Measurements from ENCODE around the gene NR2E1.

NR2E1 gene

GRCh38 chr6:108171291-108171917 lies 5.6 kb downstream of the NR2E1 start:
- no peak for DNase-seq (ENCODE audit: low spot score)

- DNase-seq (ENCODE audit: low spot score): no peak
Observed at GRCh38 chr6:108171918-108172516, 6.2 kb downstream of the NR2E1 start.

GRCh38 chr6:108174371-108175175 lies 8.8 kb downstream of the NR2E1 start:
- DNase-seq (ENCODE audit: low spot score): no peak

- DNase-seq (ENCODE audit: low spot score): no peak
Observed at GRCh38 chr6:108175176-108175591, 9.4 kb downstream of the NR2E1 start.

GRCh38 chr6:108175592-108176279 lies 9.9 kb downstream of the NR2E1 start:
- no peak for DNase-seq (ENCODE audit: low spot score)

- DNase-seq (ENCODE audit: low spot score): no peak
Observed at GRCh38 chr6:108176281-108177089, 10.7 kb downstream of the NR2E1 start.

- DNase-seq (ENCODE audit: low spot score): no peak
Observed at GRCh38 chr6:108179741-108180140, 13.9 kb downstream of the NR2E1 start.

GRCh38 chr6:108180266-108180665 lies 14.4 kb downstream of the NR2E1 start:
- DNase-seq (ENCODE audit: low spot score): no peak

GRCh38 chr6:108180776-108181175 lies 15.0 kb downstream of the NR2E1 start:
- no peak for DNase-seq (ENCODE audit: low spot score)

GRCh38 chr6:108186226-108186625 lies 20.4 kb downstream of the NR2E1 start:
- no peak for DNase-seq (ENCODE audit: low spot score)

- DNase-seq (ENCODE audit: low spot score): no peak
Observed at GRCh38 chr6:108187519-108187918, 21.7 kb downstream of the NR2E1 start.

- no peak for DNase-seq (ENCODE audit: low spot score)
Observed at GRCh38 chr6:108193131-108193530, 27.3 kb downstream of the NR2E1 start.

GRCh38 chr6:108193835-108194234 lies 28.0 kb downstream of the NR2E1 start:
- DNase-seq (ENCODE audit: low spot score): no peak

GRCh38 chr6:108194503-108194902 lies 28.7 kb downstream of the NR2E1 start:
- DNase-seq (ENCODE audit: low spot score): no peak

GRCh38 chr6:108195209-108195608 lies 29.4 kb downstream of the NR2E1 start:
- DNase-seq (ENCODE audit: low spot score): no peak

- no peak for DNase-seq (ENCODE audit: low spot score)
Observed at GRCh38 chr6:108198761-108199498, 33.1 kb downstream of the NR2E1 start.

GRCh38 chr6:108200186-108200585 lies 34.4 kb downstream of the NR2E1 start:
- DNase-seq (ENCODE audit: low spot score): no peak

GRCh38 chr6:108200631-108201030 lies 34.8 kb downstream of the NR2E1 start:
- DNase-seq (ENCODE audit: low spot score): no peak

GRCh38 chr6:108203189-108204112 lies 37.6 kb downstream of the NR2E1 start:
- DNase-seq (ENCODE audit: low spot score): no peak

GRCh38 chr6:108207013-108207412 lies 41.2 kb downstream of the NR2E1 start:
- no peak for DNase-seq (ENCODE audit: low spot score)
